GM12874 (cell line): Measurements from ENCODE around the gene CNTNAP2.

Experiments used
- TF ChIP-seq, protein P1 (sequence below): IDR thresholded peaks from 2 replicates; pipeline ENCODE4 v1.5.1; 2011; ENCODE audit warnings: low read depth, mild to moderate bottlenecking, control low read depth, low read length, moderate library complexity; ENCODE audit not compliant: insufficient read depth

Gene CNTNAP2

DNA sequence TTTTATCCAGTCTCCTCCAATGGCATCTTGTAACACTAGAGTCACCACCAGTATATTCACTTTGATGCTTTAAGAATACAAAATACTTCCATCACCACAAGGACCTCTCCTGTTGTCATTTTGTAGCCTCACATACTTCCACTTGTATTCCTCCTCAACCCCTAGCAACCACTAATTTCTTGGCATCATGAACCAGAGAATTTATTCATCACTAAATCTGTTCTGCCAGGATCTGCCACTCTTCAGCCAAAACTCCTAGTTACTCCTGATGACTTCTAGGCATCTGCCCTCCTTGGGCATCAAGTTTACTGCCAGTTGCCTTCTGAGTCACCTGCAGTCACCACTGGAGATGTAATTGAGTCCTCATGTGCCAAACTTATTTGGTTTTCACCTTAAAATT, 906.8 kb downstream of the CNTNAP2 start:
- TF ChIP-seq, protein P1, sequence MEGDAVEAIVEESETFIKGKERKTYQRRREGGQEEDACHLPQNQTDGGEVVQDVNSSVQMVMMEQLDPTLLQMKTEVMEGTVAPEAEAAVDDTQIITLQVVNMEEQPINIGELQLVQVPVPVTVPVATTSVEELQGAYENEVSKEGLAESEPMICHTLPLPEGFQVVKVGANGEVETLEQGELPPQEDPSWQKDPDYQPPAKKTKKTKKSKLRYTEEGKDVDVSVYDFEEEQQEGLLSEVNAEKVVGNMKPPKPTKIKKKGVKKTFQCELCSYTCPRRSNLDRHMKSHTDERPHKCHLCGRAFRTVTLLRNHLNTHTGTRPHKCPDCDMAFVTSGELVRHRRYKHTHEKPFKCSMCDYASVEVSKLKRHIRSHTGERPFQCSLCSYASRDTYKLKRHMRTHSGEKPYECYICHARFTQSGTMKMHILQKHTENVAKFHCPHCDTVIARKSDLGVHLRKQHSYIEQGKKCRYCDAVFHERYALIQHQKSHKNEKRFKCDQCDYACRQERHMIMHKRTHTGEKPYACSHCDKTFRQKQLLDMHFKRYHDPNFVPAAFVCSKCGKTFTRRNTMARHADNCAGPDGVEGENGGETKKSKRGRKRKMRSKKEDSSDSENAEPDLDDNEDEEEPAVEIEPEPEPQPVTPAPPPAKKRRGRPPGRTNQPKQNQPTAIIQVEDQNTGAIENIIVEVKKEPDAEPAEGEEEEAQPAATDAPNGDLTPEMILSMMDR, result no peak

GRCh38 chr7:147029953-147030352, 913.4 kb downstream of the CNTNAP2 start:
- TF ChIP-seq, protein P1, result no peak

- TF ChIP-seq, protein P1, result no peak
Observed at GRCh38 chr7:147033641-147034040, 917.0 kb downstream of the CNTNAP2 start.

DNA sequence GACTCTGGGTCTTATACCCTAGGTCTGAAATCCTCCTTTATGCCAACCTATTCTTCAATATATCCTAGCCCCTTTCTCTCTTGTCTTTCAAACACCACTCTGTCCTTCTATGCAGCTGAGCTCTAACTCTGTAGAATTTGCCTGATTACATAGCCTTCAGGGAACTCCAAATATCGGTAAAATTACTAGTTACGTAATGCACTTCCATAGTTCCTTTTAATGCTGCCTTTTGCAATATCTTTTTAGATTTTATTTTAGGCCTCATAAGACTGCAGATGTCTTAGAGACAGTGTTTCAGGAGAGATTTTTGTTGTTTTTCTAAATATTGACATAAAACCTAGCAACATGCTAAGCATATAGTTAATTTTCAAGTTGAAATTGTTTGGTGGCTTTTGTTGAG, 924.8 kb downstream of the CNTNAP2 start:
- TF ChIP-seq, protein P1, result no peak

DNA sequence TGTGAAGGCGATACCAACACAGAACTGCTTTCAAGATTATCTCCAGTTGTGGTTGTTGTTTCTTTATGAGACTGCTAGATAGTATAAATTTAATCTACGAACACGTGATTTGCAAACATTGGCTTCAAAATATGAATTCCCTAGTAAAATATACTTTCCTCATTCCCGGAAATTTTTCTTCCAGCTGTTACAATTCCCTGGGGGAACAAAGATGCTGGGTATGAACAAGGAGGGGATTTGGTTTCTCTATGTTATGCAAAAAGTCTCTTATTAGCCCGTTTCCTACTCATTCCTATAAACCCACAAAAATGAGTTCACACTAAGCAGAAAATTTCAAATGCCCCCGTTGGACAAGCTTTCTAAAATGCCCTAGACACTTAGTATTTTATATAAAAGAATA, 928.3 kb downstream of the CNTNAP2 start:
- TF ChIP-seq, protein P1, result no peak

DNA sequence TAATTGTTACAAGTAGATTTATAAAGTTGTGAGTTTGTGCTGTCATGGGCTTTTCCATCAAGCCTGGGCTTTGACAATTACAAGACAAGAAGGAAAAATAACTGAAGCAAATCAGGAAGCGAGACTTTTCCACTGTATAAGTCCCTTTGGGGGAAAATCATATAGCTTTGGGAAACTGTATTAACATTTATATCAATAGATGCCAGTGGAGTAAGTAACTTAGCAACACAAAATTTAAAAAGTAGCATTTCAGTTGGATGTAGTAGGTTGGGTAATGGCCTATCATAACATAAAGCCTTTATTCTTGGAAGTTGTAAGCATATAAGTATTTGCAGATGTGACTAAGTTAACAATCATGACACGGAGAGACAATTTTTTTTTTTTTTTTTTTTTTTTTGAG, 931.1 kb downstream of the CNTNAP2 start:
- TF ChIP-seq, protein P1, result no peak

GRCh38 chr7:147048864-147049263, 932.3 kb downstream of the CNTNAP2 start:
- TF ChIP-seq, protein P1, result no peak

- TF ChIP-seq, protein P1, result no peak
Observed at GRCh38 chr7:147052818-147053217, 936.2 kb downstream of the CNTNAP2 start.
